Mammary epithelial cell (primary cell): ENCODE data around the gene ULK4.

Source experiments
- CTCF ChIP-seq, 2 donors: IDR thresholded peaks in 1 of 2; conservative IDR thresholded peaks in 1 of 2; 2 replicates each; pipeline ENCODE4 v1.5.1; 2011 to 2012; ENCODE audit warnings: inconsistent platforms in 2 of 2, low read length in 2 of 2, mild to moderate bottlenecking in 2 of 2, control low read depth in 1 of 2, low read depth in 1 of 2; ENCODE audit not compliant: insufficient read depth in 1 of 2; ENCODE audit errors: extremely low read depth in 1 of 2
- EZH2 ChIP-seq: IDR thresholded peaks from 2 replicates; pipeline ENCODE4 v1.6.1; 2012; ENCODE audit warnings: low read length, inconsistent platforms, borderline replicate concordance

GRCh38 chr3:41575724-41576123, 386.2 kb downstream of the ULK4 start:
- TF ChIP-seq CTCF (conservative IDR thresholded peaks at IDR 0.05 in 1 of 2, IDR thresholded peaks at IDR 0.05 in 1 of 2; ENCODE audit: extremely low read depth in 1 of 2, insufficient read depth in 1 of 2, low read depth in 1 of 2, low read length in 2 of 2) (no peak), EZH2 (no peak)
